Fibroblast of the aortic adventitia (primary cell): ENCODE data around the gene FARP1. TPM values are rescaled to one million over a fixed set of nuclear protein-coding genes. Genes with fewer than 3 reads are reported as not detected.

Experiments
- DNase-seq: peaks from one replicate; pipeline ENCODE4 v3.0.0-alpha.2; 2010; ENCODE audit warnings: low read depth
- H3K4me3 ChIP-seq: 2 replicates; pipeline ENCODE4 v1.5.1; 2011; ENCODE audit warnings: low read depth, mild to moderate bottlenecking, control low read depth, low read length, moderate library complexity
- total RNA-seq: library from RNA; depleted of rRNA; stranded (reverse); fragments of >200 nt; gene quantifications from 2 replicates; pipeline ENCODE4 v1.2.3, GENCODE V29; 2012; ENCODE audit warnings: low replicate concordance
- TF ChIP-seq, protein P1 (sequence below): IDR thresholded peaks from 2 replicates; pipeline ENCODE4 v1.5.1; 2011; ENCODE audit warnings: mild to moderate bottlenecking, low read length, control low read depth, inconsistent platforms; ENCODE audit not compliant: insufficient read depth

Gene FARP1
- total RNA-seq, 1 donor, result 16.2 TPM

- DNase-seq, result no peak
- no peak overlapping the region for H3K4me3 ChIP-seq
- TF ChIP-seq, protein P1, sequence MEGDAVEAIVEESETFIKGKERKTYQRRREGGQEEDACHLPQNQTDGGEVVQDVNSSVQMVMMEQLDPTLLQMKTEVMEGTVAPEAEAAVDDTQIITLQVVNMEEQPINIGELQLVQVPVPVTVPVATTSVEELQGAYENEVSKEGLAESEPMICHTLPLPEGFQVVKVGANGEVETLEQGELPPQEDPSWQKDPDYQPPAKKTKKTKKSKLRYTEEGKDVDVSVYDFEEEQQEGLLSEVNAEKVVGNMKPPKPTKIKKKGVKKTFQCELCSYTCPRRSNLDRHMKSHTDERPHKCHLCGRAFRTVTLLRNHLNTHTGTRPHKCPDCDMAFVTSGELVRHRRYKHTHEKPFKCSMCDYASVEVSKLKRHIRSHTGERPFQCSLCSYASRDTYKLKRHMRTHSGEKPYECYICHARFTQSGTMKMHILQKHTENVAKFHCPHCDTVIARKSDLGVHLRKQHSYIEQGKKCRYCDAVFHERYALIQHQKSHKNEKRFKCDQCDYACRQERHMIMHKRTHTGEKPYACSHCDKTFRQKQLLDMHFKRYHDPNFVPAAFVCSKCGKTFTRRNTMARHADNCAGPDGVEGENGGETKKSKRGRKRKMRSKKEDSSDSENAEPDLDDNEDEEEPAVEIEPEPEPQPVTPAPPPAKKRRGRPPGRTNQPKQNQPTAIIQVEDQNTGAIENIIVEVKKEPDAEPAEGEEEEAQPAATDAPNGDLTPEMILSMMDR, result no peak
These were observed 183.4 kb downstream of the FARP1 start for GRCh38 chr13:98326291-98326690.

DNA sequence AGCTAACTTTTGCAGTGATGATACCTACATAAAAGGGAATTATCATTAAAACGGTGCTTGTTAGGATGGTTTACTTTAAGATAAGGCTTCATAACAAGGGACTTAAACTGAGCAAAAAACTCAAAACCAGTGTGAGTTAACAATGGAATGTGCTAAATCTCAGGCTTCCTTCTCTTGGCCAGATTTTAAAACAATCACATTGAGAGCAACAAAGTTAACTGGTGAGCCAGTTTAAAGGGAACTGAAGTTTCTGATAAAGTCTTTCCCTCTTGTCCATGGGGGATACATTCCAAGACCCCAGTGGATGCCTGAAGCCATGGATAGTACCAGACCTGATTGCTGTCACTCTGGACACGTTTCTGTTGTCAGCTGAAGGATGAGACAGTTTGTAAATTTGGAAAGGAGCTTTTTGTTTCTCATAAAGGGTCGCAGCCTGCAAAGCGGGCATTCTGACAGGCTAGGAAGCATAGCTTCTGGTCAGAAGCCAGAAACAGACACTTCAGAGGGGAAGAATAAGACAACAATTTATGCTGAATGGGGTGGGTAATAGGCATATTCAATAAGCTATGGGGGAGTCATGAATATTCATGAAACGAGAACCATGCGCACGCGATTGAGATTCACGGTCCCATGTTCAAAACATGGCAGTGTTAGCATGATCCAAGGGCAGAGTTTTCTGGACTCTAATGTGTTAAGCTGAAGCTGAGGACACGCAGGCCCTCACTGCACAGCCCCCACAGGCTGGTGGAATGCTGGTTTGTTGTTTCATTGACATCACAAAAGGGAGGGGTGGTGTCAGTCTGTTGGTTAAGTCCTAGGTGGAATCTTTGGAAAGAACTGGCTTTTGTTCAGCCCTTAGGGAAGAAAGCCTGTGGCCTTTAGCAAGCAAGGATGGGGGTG, 184.7 kb downstream of the FARP1 start:
- peak; percentile 47 for DNase-seq
- TF ChIP-seq, protein P1, result no peak
- no peak overlapping the region for H3K4me3 ChIP-seq

DNA sequence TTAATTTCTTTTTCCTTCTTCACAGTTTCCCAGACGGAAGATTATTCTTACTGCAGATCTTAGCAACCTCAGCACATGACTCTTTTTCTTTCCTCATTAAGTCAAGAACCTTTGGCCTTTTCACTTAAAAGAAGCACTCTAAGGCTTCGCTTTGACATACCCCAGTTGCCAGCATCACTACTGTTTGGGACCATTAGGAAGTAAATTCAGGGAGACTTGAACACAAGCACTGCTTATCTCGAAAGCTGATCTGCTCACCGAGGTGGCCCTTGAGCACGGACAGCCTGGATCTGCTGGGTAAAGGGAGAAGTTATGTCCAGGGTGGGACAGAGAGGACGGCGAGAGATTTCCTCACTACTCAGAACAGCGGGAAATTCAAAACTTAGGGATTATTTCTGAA, 185.6 kb downstream of the FARP1 start:
- H3K4me3 ChIP-seq, result no peak overlapping the region
- no peak for DNase-seq
- TF ChIP-seq, protein P1, result no peak

DNA sequence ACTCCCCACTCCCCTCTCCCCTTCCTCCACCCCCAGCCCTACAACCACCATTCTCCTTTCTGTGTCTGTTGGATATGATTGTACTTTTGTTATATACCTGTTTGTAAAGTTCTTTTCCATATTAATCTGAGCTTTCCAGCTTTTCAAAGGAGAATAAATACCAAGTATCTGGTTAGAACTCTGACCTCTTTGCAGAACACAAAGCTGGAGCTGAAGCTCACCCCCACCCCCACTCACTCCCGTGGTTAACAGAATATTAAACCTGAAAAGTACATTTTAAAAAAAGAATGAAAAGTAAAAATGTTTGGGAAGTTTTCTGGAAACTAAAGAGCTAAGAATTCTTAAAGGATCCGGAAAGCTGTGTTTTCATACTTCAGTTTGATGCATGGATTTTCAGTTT, 189.3 kb downstream of the FARP1 start:
- no peak for DNase-seq
- no peak overlapping the region for H3K4me3 ChIP-seq
- TF ChIP-seq, protein P1, result no peak

- no peak for DNase-seq
- TF ChIP-seq, protein P1, result no peak
- no peak overlapping the region for H3K4me3 ChIP-seq
These were observed 189.8 kb downstream of the FARP1 start for GRCh38 chr13:98332691-98333090.

DNA sequence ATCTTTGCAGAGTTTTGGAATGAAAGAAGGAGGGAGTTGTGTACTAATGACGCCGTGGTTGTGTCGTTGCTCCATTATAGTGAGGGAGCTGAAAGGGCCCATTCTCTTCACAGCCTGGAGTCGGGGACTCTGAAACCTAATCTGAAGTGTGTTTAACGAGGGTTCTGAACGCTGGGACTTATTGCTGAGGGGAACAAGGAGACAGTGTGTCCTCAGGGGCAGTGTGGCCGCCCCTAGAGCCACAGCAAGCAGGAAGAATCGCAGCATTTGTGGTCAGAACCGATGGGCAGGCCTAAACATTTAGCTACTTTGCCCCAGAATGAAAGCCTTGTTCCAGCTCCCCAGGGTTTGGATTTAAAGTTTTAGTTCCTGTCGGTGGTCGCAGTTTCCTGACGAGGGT, 190.6 kb downstream of the FARP1 start:
- no peak for DNase-seq
- TF ChIP-seq, protein P1, result no peak
- H3K4me3 ChIP-seq, result no peak overlapping the region
